ENCODE results near the gene NT5C1B. TPM values are rescaled to one million over a fixed set of nuclear protein-coding genes. Genes with fewer than 3 reads are reported as not detected.
"Not testable (repeated sequence)": the region's sequence is repeated elsewhere in the genome, so short reads cannot be mapped to it uniquely, and the experiment has no call there.

The NT5C1B gene
- not detected in 2 replicates for total RNA-seq

GRCh38 chr2:18589354-18589753 lies at the start of gene NT5C1B:
TSS of gene NT5C1B (minus strand) at chr2:18589569. CDS start at chr2:18589468, 101 bp downstream.
- intact Hi-C loops (cut with micrococcal nuclease): no loop called here
- no peaks in the 10 kb centered on the region for H3K36me3 Mint-ChIP-seq (ENCODE audit: low read depth)
- H3K9me3 Mint-ChIP-seq: no peaks in the 10 kb centered on the region
- no peak for DNase-seq (ENCODE audit: low spot score)
- no peak within 1 kb of the TSS for H3K4me3 Mint-ChIP-seq (ENCODE audit: low read depth)
- no peak within 1 kb of the TSS for H3K27ac Mint-ChIP-seq
- H3K4me1 Mint-ChIP-seq (ENCODE audit: low read depth): no peaks in the 10 kb centered on the region
- H3K27me3 Mint-ChIP-seq (ENCODE audit: low read depth): no peaks in the 10 kb centered on the region

- H3K4me3 Mint-ChIP-seq (ENCODE audit: low read depth): no peak overlapping the region
- no peak overlapping the region for H3K27ac Mint-ChIP-seq
- H3K27me3 Mint-ChIP-seq (ENCODE audit: low read depth): no peaks in the 10 kb centered on the region
- intact Hi-C loops (cut with micrococcal nuclease): no loop called here
- no peaks in the 10 kb centered on the region for H3K36me3 Mint-ChIP-seq (ENCODE audit: low read depth)
- H3K4me1 Mint-ChIP-seq (ENCODE audit: low read depth): no peaks in the 10 kb centered on the region
- peaks cover 41% of the 10 kb centered on the region for H3K9me3 Mint-ChIP-seq
- no peak for DNase-seq (ENCODE audit: low spot score)
These were observed 47.8 kb upstream of the NT5C1B start for GRCh38 chr2:18637196-18637595.

GRCh38 chr2:18632699-18633098 lies 43.3 kb upstream of the NT5C1B start:
- peaks cover 40% of the 10 kb centered on the region for H3K9me3 Mint-ChIP-seq
- DNase-seq (ENCODE audit: low spot score); H3K27ac Mint-ChIP-seq; H3K4me1 Mint-ChIP-seq (ENCODE audit: low read depth); H3K36me3 Mint-ChIP-seq (ENCODE audit: low read depth); intact Hi-C loops (cut with micrococcal nuclease); H3K4me3 Mint-ChIP-seq (ENCODE audit: low read depth); H3K27me3 Mint-ChIP-seq (ENCODE audit: low read depth): not testable (repeated sequence)

- intact Hi-C loops (cut with micrococcal nuclease): no loop called here
These were observed 41.6 kb upstream of the NT5C1B start for GRCh38 chr2:18630941-18631340.

GRCh38 chr2:18630541-18630940 lies 41.2 kb upstream of the NT5C1B start:
- no peaks in the 10 kb centered on the region for H3K36me3 Mint-ChIP-seq (ENCODE audit: low read depth)
- H3K4me3 Mint-ChIP-seq (ENCODE audit: low read depth): no peak overlapping the region
- H3K27me3 Mint-ChIP-seq (ENCODE audit: low read depth): no peaks in the 10 kb centered on the region
- intact Hi-C loops (cut with micrococcal nuclease): no loop called here
- DNase-seq (ENCODE audit: low spot score): no peak
- no peaks in the 10 kb centered on the region for H3K4me1 Mint-ChIP-seq (ENCODE audit: low read depth)
- no peak overlapping the region for H3K27ac Mint-ChIP-seq
- H3K9me3 Mint-ChIP-seq: peaks cover 20% of the 10 kb centered on the region

More at GRCh38 chr2:18630941-18631340, 41.6 kb upstream of the NT5C1B start:
- H3K9me3 Mint-ChIP-seq: peaks cover 23% of the 10 kb centered on the region
- H3K4me3 Mint-ChIP-seq (ENCODE audit: low read depth): no peak overlapping the region
- no peaks in the 10 kb centered on the region for H3K27me3 Mint-ChIP-seq (ENCODE audit: low read depth)
- H3K4me1 Mint-ChIP-seq (ENCODE audit: low read depth): no peaks in the 10 kb centered on the region
- DNase-seq (ENCODE audit: low spot score): no peak
- no peaks in the 10 kb centered on the region for H3K36me3 Mint-ChIP-seq (ENCODE audit: low read depth)
- no peak overlapping the region for H3K27ac Mint-ChIP-seq

GRCh38 chr2:18630101-18630500 lies 40.7 kb upstream of the NT5C1B start:
- intact Hi-C loops (cut with micrococcal nuclease): no loop called here
- Mint-ChIP-seq H3K36me3 (ENCODE audit: low read depth) (no peaks in the 10 kb centered on the region), H3K4me3 (ENCODE audit: low read depth) (no peak overlapping the region), H3K9me3 (peaks cover 17% of the 10 kb centered on the region), H3K27ac (no peak overlapping the region), H3K4me1 (ENCODE audit: low read depth) (no peaks in the 10 kb centered on the region), H3K27me3 (ENCODE audit: low read depth) (no peaks in the 10 kb centered on the region)
- DNase-seq (ENCODE audit: low spot score): no peak

- H3K27ac Mint-ChIP-seq: no peak overlapping the region
These were observed 37.7 kb upstream of the NT5C1B start for GRCh38 chr2:18626958-18627650.

GRCh38 chr2:18626256-18626668 lies 36.9 kb upstream of the NT5C1B start:
- H3K4me1 Mint-ChIP-seq (ENCODE audit: low read depth): no peaks in the 10 kb centered on the region
- H3K9me3 Mint-ChIP-seq: peaks cover 2% of the 10 kb centered on the region
- DNase-seq (ENCODE audit: low spot score): no peak
- intact Hi-C loops (cut with micrococcal nuclease): no loop called here
- no peaks in the 10 kb centered on the region for H3K27me3 Mint-ChIP-seq (ENCODE audit: low read depth)
- H3K4me3 Mint-ChIP-seq (ENCODE audit: low read depth): no peak overlapping the region
- no peak overlapping the region for H3K27ac Mint-ChIP-seq
- no peaks in the 10 kb centered on the region for H3K36me3 Mint-ChIP-seq (ENCODE audit: low read depth)

More at GRCh38 chr2:18626958-18627650, 37.7 kb upstream of the NT5C1B start:
- Mint-ChIP-seq H3K36me3 (ENCODE audit: low read depth) (no peaks in the 10 kb centered on the region), H3K9me3 (peaks cover 8% of the 10 kb centered on the region), H3K4me1 (ENCODE audit: low read depth) (no peaks in the 10 kb centered on the region), H3K4me3 (ENCODE audit: low read depth) (no peak overlapping the region), H3K27me3 (ENCODE audit: low read depth) (no peaks in the 10 kb centered on the region)
- no peak for DNase-seq (ENCODE audit: low spot score)
- intact Hi-C loops (cut with micrococcal nuclease): no loop called here

- Mint-ChIP-seq H3K27ac (no peak overlapping the region), H3K36me3 (ENCODE audit: low read depth) (no peaks in the 10 kb centered on the region), H3K4me3 (ENCODE audit: low read depth) (no peak overlapping the region), H3K4me1 (ENCODE audit: low read depth) (no peaks in the 10 kb centered on the region), H3K27me3 (ENCODE audit: low read depth) (no peaks in the 10 kb centered on the region), H3K9me3 (no peaks in the 10 kb centered on the region)
- intact Hi-C loops (cut with micrococcal nuclease): no loop called here
- DNase-seq (ENCODE audit: low spot score): no peak
These were observed 36.2 kb upstream of the NT5C1B start for GRCh38 chr2:18625563-18625962.

GRCh38 chr2:18623782-18624181 lies 34.4 kb upstream of the NT5C1B start:
- Mint-ChIP-seq H3K27ac (no peak overlapping the region), H3K4me1 (ENCODE audit: low read depth) (no peaks in the 10 kb centered on the region), H3K4me3 (ENCODE audit: low read depth) (no peak overlapping the region), H3K36me3 (ENCODE audit: low read depth) (no peaks in the 10 kb centered on the region), H3K9me3 (no peaks in the 10 kb centered on the region), H3K27me3 (ENCODE audit: low read depth) (no peaks in the 10 kb centered on the region)
- DNase-seq (ENCODE audit: low spot score): no peak
- intact Hi-C loops (cut with micrococcal nuclease): no loop called here

- DNase-seq (ENCODE audit: low spot score): no peak
- Mint-ChIP-seq H3K4me1 (ENCODE audit: low read depth) (no peaks in the 10 kb centered on the region), H3K4me3 (ENCODE audit: low read depth) (no peak overlapping the region), H3K9me3 (no peaks in the 10 kb centered on the region), H3K36me3 (ENCODE audit: low read depth) (no peaks in the 10 kb centered on the region), H3K27me3 (ENCODE audit: low read depth) (no peaks in the 10 kb centered on the region), H3K27ac (no peak overlapping the region)
- intact Hi-C loops (cut with micrococcal nuclease): no loop called here
These were observed 31.7 kb upstream of the NT5C1B start for GRCh38 chr2:18620867-18621632.

- Mint-ChIP-seq H3K4me3 (ENCODE audit: low read depth) (no peak overlapping the region), H3K27ac (no peak overlapping the region), H3K27me3 (ENCODE audit: low read depth) (no peaks in the 10 kb centered on the region), H3K36me3 (ENCODE audit: low read depth) (no peaks in the 10 kb centered on the region), H3K9me3 (no peaks in the 10 kb centered on the region), H3K4me1 (ENCODE audit: low read depth) (no peaks in the 10 kb centered on the region)
- no peak for DNase-seq (ENCODE audit: low spot score)
- intact Hi-C loops (cut with micrococcal nuclease): no loop called here
These were observed 29.7 kb upstream of the NT5C1B start for GRCh38 chr2:18619091-18619490.

- Mint-ChIP-seq H3K4me3 (ENCODE audit: low read depth) (no peak overlapping the region), H3K9me3 (no peaks in the 10 kb centered on the region)
These were observed 24.7 kb upstream of the NT5C1B start for GRCh38 chr2:18614041-18614440.

More at GRCh38 chr2:18614041-18614440, 24.7 kb upstream of the NT5C1B start:
- H3K27me3 Mint-ChIP-seq (ENCODE audit: low read depth): no peaks in the 10 kb centered on the region
- no peaks in the 10 kb centered on the region for H3K4me1 Mint-ChIP-seq (ENCODE audit: low read depth)
- no peak for DNase-seq (ENCODE audit: low spot score)
- no peaks in the 10 kb centered on the region for H3K36me3 Mint-ChIP-seq (ENCODE audit: low read depth)
- intact Hi-C loops (cut with micrococcal nuclease): no loop called here
- no peak overlapping the region for H3K27ac Mint-ChIP-seq
